DOHH2 (cell line): ENCODE results near the gene SLCO3A1.

Experiments used
- H3F3A ChIP-seq: fragments of 200-600 bp; sonication (generic), shearing (Covaris generic); 2 replicates; pipeline ENCODE4 v1.6.0; 2016; ENCODE audit warnings: antibody characterized with exemption, mild to moderate bottlenecking; ENCODE audit not compliant: control insufficient read depth, insufficient read depth
- H3K27ac ChIP-seq: fragments of 200-600 bp; sonication (generic); 2 replicates; pipeline ENCODE4 v1.5.1; 2014; ENCODE audit warnings: low read depth, mild to moderate bottlenecking, low read length, moderate library complexity
- H3K27me3 ChIP-seq: fragments of 200-600 bp; sonication (generic); 2 replicates; pipeline ENCODE4 v1.6.1; 2014; ENCODE audit warnings: mild to moderate bottlenecking, low read length, mixed read lengths; ENCODE audit not compliant: control insufficient read depth
- H3K36me3 ChIP-seq: fragments of 200-600 bp; sonication (generic); 2 replicates; pipeline ENCODE4 v1.6.1; 2014; ENCODE audit warnings: mild to moderate bottlenecking, low read length, moderate library complexity, mixed read lengths; ENCODE audit not compliant: control insufficient read depth
- H3K4me1 ChIP-seq: fragments of 200-600 bp; sonication (generic); 2 replicates; pipeline ENCODE4 v1.6.1; 2014; ENCODE audit warnings: mild to moderate bottlenecking, low read length, mixed read lengths; ENCODE audit not compliant: control insufficient read depth
- H3K4me2 ChIP-seq: fragments of 200-600 bp; sonication (generic); 2 replicates; pipeline ENCODE4 v1.6.0; 2014; ENCODE audit warnings: mild to moderate bottlenecking, low read length, moderate library complexity
- H3K4me3 ChIP-seq: fragments of 200-600 bp; sonication (generic); 2 replicates; pipeline ENCODE4 v1.5.1; 2014; ENCODE audit warnings: mild to moderate bottlenecking, low read length, mixed read lengths
- H3K79me2 ChIP-seq: fragments of 200-600 bp; sonication (generic); 2 replicates; pipeline ENCODE4 v1.6.1; 2014; ENCODE audit warnings: mild to moderate bottlenecking, low read length, mixed read lengths; ENCODE audit not compliant: control insufficient read depth
- H3K9me2 ChIP-seq: fragments of 200-600 bp; sonication (generic); replicated peaks from 2 replicates; pipeline ENCODE4 v1.6.1; 2014; ENCODE audit warnings: mild to moderate bottlenecking, low read length, mixed read lengths; ENCODE audit not compliant: control insufficient read depth
- H3K9me3 ChIP-seq: fragments of 200-600 bp; sonication (generic); 2 replicates; pipeline ENCODE4 v1.6.1; 2014; ENCODE audit warnings: antibody characterized with exemption, low read length, mixed read lengths; ENCODE audit not compliant: control insufficient read depth, insufficient read depth
- H4K20me1 ChIP-seq: fragments of 200-600 bp; sonication (generic); 2 replicates; pipeline ENCODE4 v1.6.0; 2014; ENCODE audit warnings: low read depth, mild to moderate bottlenecking, antibody characterized with exemption, low read length, moderate library complexity; ENCODE audit not compliant: control insufficient read depth, insufficient read depth
- EZH2phosphoT487 ChIP-seq: fragments of 200-600 bp; sonication (generic); IDR thresholded peaks from 2 replicates; pipeline ENCODE4 v1.6.1; 2017; ENCODE audit warnings: borderline replicate concordance, mild to moderate bottlenecking, antibody characterized with exemption, low read length, moderate library complexity, mixed read lengths
- TF ChIP-seq, protein P1 (sequence below): fragments of 200-600 bp; sonication (generic); IDR thresholded peaks from one replicate; pipeline ENCODE4 v1.5.1; 2014; ENCODE audit warnings: antibody characterized with exemption, mild to moderate bottlenecking, low read depth, low read length; ENCODE audit not compliant: poor library complexity, severe bottlenecking

Gene SLCO3A1

DNA sequence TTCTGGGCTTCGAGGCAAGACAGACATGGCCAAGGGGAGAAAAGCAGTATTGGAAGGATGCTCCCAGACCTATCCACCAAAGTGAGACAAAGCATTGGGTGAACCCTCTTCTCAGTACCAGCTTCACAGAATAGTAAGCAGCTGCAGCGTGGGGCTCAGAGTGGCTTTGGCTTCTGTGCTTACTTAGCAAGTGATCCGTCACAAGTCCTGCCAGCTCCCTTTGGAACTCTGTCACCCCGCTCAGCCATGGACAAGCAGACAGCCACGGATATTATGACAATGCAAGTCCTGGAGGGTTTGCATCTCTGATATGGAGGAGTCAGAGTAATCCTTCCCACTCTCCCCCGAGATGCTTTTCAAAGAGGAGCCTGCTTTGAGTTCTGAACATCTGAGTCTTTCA, 90.8 kb downstream of the SLCO3A1 start:
- Histone ChIP-seq H3K9me2 (no peaks in the 10 kb centered on the region), H3K79me2 (peaks cover 7% of the 10 kb centered on the region; the same call in 1 of the 2 replicates), H3K4me2 (no peak overlapping the region), H3K27me3 (no peaks in the 10 kb centered on the region), H3F3A (no peaks in the 10 kb centered on the region), H3K9me3 (no peaks in the 10 kb centered on the region), H4K20me1 (peaks cover 9% of the 10 kb centered on the region; the same call in 1 of the 2 replicates), H3K4me1 (no peaks in the 10 kb centered on the region), H3K27ac (no peak overlapping the region), H3K36me3 (no peaks in the 10 kb centered on the region), H3K4me3 (no peak overlapping the region)
- no peak for TF ChIP-seq EZH2phosphoT487
- TF ChIP-seq, protein P1, sequence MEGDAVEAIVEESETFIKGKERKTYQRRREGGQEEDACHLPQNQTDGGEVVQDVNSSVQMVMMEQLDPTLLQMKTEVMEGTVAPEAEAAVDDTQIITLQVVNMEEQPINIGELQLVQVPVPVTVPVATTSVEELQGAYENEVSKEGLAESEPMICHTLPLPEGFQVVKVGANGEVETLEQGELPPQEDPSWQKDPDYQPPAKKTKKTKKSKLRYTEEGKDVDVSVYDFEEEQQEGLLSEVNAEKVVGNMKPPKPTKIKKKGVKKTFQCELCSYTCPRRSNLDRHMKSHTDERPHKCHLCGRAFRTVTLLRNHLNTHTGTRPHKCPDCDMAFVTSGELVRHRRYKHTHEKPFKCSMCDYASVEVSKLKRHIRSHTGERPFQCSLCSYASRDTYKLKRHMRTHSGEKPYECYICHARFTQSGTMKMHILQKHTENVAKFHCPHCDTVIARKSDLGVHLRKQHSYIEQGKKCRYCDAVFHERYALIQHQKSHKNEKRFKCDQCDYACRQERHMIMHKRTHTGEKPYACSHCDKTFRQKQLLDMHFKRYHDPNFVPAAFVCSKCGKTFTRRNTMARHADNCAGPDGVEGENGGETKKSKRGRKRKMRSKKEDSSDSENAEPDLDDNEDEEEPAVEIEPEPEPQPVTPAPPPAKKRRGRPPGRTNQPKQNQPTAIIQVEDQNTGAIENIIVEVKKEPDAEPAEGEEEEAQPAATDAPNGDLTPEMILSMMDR: no peak

DNA sequence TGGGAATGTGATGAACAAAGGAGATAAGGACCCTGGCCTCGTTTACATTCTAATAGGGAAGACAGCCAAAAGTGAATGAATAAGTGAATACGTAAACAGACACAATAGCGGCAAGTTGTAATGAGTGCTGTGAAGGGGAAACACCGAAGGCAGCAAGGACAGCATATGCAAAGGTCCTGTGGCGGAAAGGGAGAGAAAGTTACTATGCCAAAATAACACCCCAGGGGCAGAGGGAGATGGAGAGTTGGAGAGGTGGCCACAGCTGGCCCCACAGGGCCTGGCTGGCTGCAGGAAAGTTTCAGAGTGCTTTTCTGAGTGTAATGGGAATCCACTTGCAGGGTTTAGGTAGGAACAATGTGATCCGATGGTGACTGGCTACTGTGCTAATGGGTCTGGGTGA, 91.9 kb downstream of the SLCO3A1 start:
- H3K4me2 ChIP-seq: no peak overlapping the region
- no peak for TF ChIP-seq EZH2phosphoT487
- TF ChIP-seq, protein P1: no peak
- no peaks in the 10 kb centered on the region for H3K27me3 ChIP-seq
- H3K79me2 ChIP-seq: peaks cover 7% of the 10 kb centered on the region; the same call in 1 of the 2 replicates
- no peaks in the 10 kb centered on the region for H3K36me3 ChIP-seq
- H3K27ac ChIP-seq: no peak overlapping the region
- H3K9me2 ChIP-seq: no peaks in the 10 kb centered on the region
- no peaks in the 10 kb centered on the region for H3F3A ChIP-seq
- no peak overlapping the region for H3K4me3 ChIP-seq
- H3K9me3 ChIP-seq: no peaks in the 10 kb centered on the region
- H4K20me1 ChIP-seq: peaks cover 9% of the 10 kb centered on the region; the same call in 1 of the 2 replicates
- no peaks in the 10 kb centered on the region for H3K4me1 ChIP-seq

DNA sequence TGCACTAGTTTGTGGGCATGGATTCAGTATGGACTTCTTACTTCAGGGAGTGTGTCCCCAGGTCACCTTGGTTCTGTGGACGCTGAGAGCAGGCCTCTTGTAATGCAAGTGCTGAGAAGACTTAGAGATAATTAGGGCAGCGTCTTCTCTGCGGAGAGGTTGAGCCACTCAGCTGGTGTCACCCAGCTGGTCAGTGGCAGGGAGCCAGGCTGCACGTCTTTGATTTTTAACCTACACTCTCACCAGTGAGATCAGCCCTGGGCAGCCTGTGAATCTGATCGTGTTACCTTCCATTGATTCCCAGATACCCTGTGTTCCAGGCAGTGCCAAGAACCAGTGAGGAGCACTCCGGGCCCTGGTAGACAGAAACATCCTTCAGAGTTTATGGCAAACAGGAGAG, 92.6 kb downstream of the SLCO3A1 start:
- Histone ChIP-seq H3K4me3 (no peak overlapping the region), H3K9me2 (no peaks in the 10 kb centered on the region), H3K27me3 (no peaks in the 10 kb centered on the region), H3K4me1 (no peaks in the 10 kb centered on the region), H3K79me2 (peaks cover 7% of the 10 kb centered on the region; the same call in 1 of the 2 replicates), H3K4me2 (no peak overlapping the region), H3K9me3 (no peaks in the 10 kb centered on the region), H3K27ac (no peak overlapping the region), H4K20me1 (peaks cover 9% of the 10 kb centered on the region; the same call in 1 of the 2 replicates), H3F3A (no peaks in the 10 kb centered on the region), H3K36me3 (no peaks in the 10 kb centered on the region)
- TF ChIP-seq, protein P1: no peak
- TF ChIP-seq EZH2phosphoT487: no peak
